Measurements from ENCODE around the gene IKZF1.

Gene IKZF1

DNA sequence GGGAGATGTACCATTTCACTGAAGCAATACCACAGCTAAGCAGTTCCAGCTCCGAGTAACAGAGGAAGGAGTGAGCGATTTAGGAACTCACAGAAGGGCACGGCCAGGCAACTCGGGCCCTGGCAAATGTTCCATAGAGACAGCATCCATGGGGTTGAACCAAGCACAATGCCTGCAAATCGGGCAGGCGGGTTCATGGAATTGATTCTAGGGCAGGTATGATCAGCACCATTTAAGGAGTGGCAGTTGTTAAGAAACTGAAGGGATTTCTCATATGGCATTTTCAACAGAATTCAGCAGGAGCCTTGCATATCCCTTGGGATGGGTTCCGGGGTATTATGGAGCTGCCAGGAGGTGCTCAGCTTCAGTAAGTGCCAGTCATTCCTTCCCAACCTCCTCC is 66.4 kb downstream of the IKZF1 start:
- H3K9me3 ChIP-seq (ENCODE audit: control insufficient read depth, insufficient read depth, low read length): no peaks in the 10 kb centered on the region
- no peaks in the 10 kb centered on the region for H3K9me2 ChIP-seq (replicated peaks; ENCODE audit: control insufficient read depth, low read length)
- TF ChIP-seq, protein P1, sequence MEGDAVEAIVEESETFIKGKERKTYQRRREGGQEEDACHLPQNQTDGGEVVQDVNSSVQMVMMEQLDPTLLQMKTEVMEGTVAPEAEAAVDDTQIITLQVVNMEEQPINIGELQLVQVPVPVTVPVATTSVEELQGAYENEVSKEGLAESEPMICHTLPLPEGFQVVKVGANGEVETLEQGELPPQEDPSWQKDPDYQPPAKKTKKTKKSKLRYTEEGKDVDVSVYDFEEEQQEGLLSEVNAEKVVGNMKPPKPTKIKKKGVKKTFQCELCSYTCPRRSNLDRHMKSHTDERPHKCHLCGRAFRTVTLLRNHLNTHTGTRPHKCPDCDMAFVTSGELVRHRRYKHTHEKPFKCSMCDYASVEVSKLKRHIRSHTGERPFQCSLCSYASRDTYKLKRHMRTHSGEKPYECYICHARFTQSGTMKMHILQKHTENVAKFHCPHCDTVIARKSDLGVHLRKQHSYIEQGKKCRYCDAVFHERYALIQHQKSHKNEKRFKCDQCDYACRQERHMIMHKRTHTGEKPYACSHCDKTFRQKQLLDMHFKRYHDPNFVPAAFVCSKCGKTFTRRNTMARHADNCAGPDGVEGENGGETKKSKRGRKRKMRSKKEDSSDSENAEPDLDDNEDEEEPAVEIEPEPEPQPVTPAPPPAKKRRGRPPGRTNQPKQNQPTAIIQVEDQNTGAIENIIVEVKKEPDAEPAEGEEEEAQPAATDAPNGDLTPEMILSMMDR (IDR thresholded peaks at IDR 0.05; ENCODE audit: low read depth, low read length, poor library complexity, severe bottlenecking): no peak
- TF ChIP-seq EZH2phosphoT487 (IDR thresholded peaks at IDR 0.05; ENCODE audit: borderline replicate concordance, low read length): no peak
- no peak overlapping the region for H3K4me3 ChIP-seq (ENCODE audit: low read length)
- no peak overlapping the region for H3K4me2 ChIP-seq (ENCODE audit: low read length)
- H4K20me1 ChIP-seq (ENCODE audit: control insufficient read depth, insufficient read depth, low read depth, low read length): peaks cover 11% of the 10 kb centered on the region
- H3K4me1 ChIP-seq (ENCODE audit: control insufficient read depth, low read length): no peaks in the 10 kb centered on the region
- H3K27me3 ChIP-seq (ENCODE audit: control insufficient read depth, low read length): no peaks in the 10 kb centered on the region
- peaks cover 98% of the 10 kb centered on the region for H3K36me3 ChIP-seq (ENCODE audit: control insufficient read depth, low read length)
- H3K27ac ChIP-seq (ENCODE audit: low read depth, low read length): no peak overlapping the region
- peaks cover 34% of the 10 kb centered on the region for H3F3A ChIP-seq (ENCODE audit: control insufficient read depth, insufficient read depth)
- H3K79me2 ChIP-seq (ENCODE audit: control insufficient read depth, low read length): peaks cover 90% of the 10 kb centered on the region

DNA sequence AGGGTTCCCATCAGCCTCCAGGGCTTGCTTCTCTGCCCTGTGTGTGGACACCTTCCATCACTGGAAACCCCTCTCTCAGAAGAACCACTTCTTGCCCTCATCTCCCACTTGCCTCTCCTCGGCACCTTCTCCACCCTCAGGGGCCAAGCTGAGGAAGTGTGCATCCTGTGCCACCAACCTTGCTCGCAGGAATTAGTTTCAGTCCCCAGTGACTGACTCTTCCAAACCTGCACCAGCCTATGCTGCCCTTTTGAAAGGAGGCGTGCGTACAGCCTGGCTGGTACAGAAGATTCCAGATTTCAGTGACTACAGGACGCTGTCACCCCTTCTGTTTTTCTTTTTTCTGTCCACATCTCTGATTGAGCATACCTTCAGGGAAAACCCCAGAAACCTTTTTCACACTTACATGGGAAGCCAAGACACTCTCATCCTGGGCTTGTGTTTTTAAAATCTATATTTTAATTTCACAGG is 67.1 kb downstream of the IKZF1 start:
- Histone ChIP-seq H3K9me3 (ENCODE audit: control insufficient read depth, insufficient read depth, low read length) (no peaks in the 10 kb centered on the region), H3K4me1 (ENCODE audit: control insufficient read depth, low read length) (no peaks in the 10 kb centered on the region), H3K9me2 (replicated peaks; ENCODE audit: control insufficient read depth, low read length) (no peaks in the 10 kb centered on the region), H3K4me2 (ENCODE audit: low read length) (no peak overlapping the region), H3K79me2 (ENCODE audit: control insufficient read depth, low read length) (peaks cover 93% of the 10 kb centered on the region), H3K4me3 (ENCODE audit: low read length) (no peak overlapping the region), H4K20me1 (ENCODE audit: control insufficient read depth, insufficient read depth, low read depth, low read length) (peaks cover 11% of the 10 kb centered on the region), H3F3A (ENCODE audit: control insufficient read depth, insufficient read depth) (peaks cover 31% of the 10 kb centered on the region), H3K27me3 (ENCODE audit: control insufficient read depth, low read length) (no peaks in the 10 kb centered on the region), H3K27ac (ENCODE audit: low read depth, low read length) (no peak overlapping the region), H3K36me3 (ENCODE audit: control insufficient read depth, low read length) (peaks cover 99% of the 10 kb centered on the region)
- TF ChIP-seq EZH2phosphoT487 (IDR thresholded peaks at IDR 0.05; ENCODE audit: borderline replicate concordance, low read length): no peak
- TF ChIP-seq, protein P1 (IDR thresholded peaks at IDR 0.05; ENCODE audit: low read depth, low read length, poor library complexity, severe bottlenecking): no peak

DNA sequence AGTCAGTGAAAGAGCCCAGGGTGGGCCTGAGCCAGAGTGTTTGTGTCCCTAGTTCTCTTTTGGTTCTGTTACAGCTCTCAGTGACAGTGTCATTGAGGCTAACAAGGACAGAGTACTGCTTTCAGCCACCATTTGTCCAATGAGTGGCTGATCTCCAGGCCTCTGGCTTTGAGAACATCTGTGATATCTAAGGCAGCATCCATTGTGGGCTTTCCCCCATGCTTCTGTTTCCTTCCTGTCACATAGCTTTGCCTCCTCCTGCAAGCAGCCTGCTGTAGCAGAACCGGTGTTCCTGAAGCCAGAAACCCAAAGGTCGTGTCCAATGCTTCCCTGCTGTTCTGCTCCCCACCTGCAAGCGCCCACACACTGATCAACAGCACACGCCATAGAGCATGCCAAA is 68.4 kb downstream of the IKZF1 start:
- Histone ChIP-seq H3F3A (ENCODE audit: control insufficient read depth, insufficient read depth) (peaks cover 18% of the 10 kb centered on the region), H3K9me2 (replicated peaks; ENCODE audit: control insufficient read depth, low read length) (no peaks in the 10 kb centered on the region), H3K79me2 (ENCODE audit: control insufficient read depth, low read length) (peaks cover 90% of the 10 kb centered on the region), H3K4me3 (ENCODE audit: low read length) (no peak overlapping the region), H3K27me3 (ENCODE audit: control insufficient read depth, low read length) (no peaks in the 10 kb centered on the region), H3K4me1 (ENCODE audit: control insufficient read depth, low read length) (no peaks in the 10 kb centered on the region), H3K27ac (ENCODE audit: low read depth, low read length) (no peak overlapping the region), H4K20me1 (ENCODE audit: control insufficient read depth, insufficient read depth, low read depth, low read length) (peaks cover 8% of the 10 kb centered on the region; the same call in 1 of the 2 replicates), H3K9me3 (ENCODE audit: control insufficient read depth, insufficient read depth, low read length) (no peaks in the 10 kb centered on the region), H3K4me2 (ENCODE audit: low read length) (no peak overlapping the region), H3K36me3 (ENCODE audit: control insufficient read depth, low read length) (peaks cover 99% of the 10 kb centered on the region)
- TF ChIP-seq, protein P1 (IDR thresholded peaks at IDR 0.05; ENCODE audit: low read depth, low read length, poor library complexity, severe bottlenecking): no peak
- TF ChIP-seq EZH2phosphoT487 (IDR thresholded peaks at IDR 0.05; ENCODE audit: borderline replicate concordance, low read length): no peak
